GM04504 (cell line): Measurements from ENCODE around the gene SELENOV.
"Not testable (repeated sequence)": the region's sequence is repeated elsewhere in the genome, so short reads cannot be mapped to it uniquely, and the experiment has no call there.

Experiments used
- DNase-seq: peaks from one replicate; pipeline ENCODE4 v3.0.0-alpha.2; 2012; ENCODE audit warnings: low read depth

SELENOV gene

GRCh38 chr19:39514840-39515550 is at the start of gene SELENOV:
SELENOV (plus strand) TSS chr19:39515139; CDS start chr19:39515213, 74 bp downstream.
- DNase-seq = no peak

GRCh38 chr19:39465956-39466747 is 48.8 kb upstream of the SELENOV start:
- DNase-seq = no peak

GRCh38 chr19:39467941-39468340 is 47.0 kb upstream of the SELENOV start:
- DNase-seq = no peak

- DNase-seq = no peak
Observed at GRCh38 chr19:39469036-39469435, 45.9 kb upstream of the SELENOV start.

- DNase-seq = no peak
Observed at GRCh38 chr19:39469567-39469966, 45.4 kb upstream of the SELENOV start.

- no peak for DNase-seq
Observed at GRCh38 chr19:39470724-39471339, 44.1 kb upstream of the SELENOV start.

- DNase-seq = no peak
Observed at GRCh38 chr19:39471756-39472536, 43.0 kb upstream of the SELENOV start.

- no peak for DNase-seq
Observed at GRCh38 chr19:39472746-39473442, 42.0 kb upstream of the SELENOV start.

- no peak for DNase-seq
Observed at GRCh38 chr19:39473443-39473960, 41.4 kb upstream of the SELENOV start.

GRCh38 chr19:39474139-39474620 is 40.8 kb upstream of the SELENOV start:
- no peak for DNase-seq

- no peak for DNase-seq
Observed at GRCh38 chr19:39475748-39476147, 39.2 kb upstream of the SELENOV start.

GRCh38 chr19:39479319-39479801 is 35.6 kb upstream of the SELENOV start:
- not testable (repeated sequence) for DNase-seq

- DNase-seq = no peak
Observed at GRCh38 chr19:39479916-39480315, 35.0 kb upstream of the SELENOV start.

- peak; percentile 81 for DNase-seq
Observed at GRCh38 chr19:39480337-39481228, 34.4 kb upstream of the SELENOV start, which contains the start of gene TIMM50. TIMM50 (plus strand) TSS chr19:39480838; CDS start chr19:39480854, 16 bp downstream.

- DNase-seq = no peak
Observed at GRCh38 chr19:39481229-39481545, 33.8 kb upstream of the SELENOV start.

GRCh38 chr19:39481676-39482075 is 33.3 kb upstream of the SELENOV start:
- DNase-seq = no peak

GRCh38 chr19:39483141-39483540 is 31.8 kb upstream of the SELENOV start:
- DNase-seq = no peak

- DNase-seq = no peak
Observed at GRCh38 chr19:39489756-39490155, 25.2 kb upstream of the SELENOV start.

- DNase-seq = no peak
Observed at GRCh38 chr19:39492225-39492624, 22.7 kb upstream of the SELENOV start.

GRCh38 chr19:39492788-39493187 is 22.2 kb upstream of the SELENOV start:
- DNase-seq = no peak
